Measurements from ENCODE around the gene DYNLT4.
"Not testable (repeated sequence)": the region's sequence is repeated elsewhere in the genome, so short reads cannot be mapped to it uniquely, and the experiment has no call there.

Gene DYNLT4

GRCh38 chr1:44786841-44787426, 20.2 kb downstream of the DYNLT4 start:
- DNase-seq, result no peak

DNA sequence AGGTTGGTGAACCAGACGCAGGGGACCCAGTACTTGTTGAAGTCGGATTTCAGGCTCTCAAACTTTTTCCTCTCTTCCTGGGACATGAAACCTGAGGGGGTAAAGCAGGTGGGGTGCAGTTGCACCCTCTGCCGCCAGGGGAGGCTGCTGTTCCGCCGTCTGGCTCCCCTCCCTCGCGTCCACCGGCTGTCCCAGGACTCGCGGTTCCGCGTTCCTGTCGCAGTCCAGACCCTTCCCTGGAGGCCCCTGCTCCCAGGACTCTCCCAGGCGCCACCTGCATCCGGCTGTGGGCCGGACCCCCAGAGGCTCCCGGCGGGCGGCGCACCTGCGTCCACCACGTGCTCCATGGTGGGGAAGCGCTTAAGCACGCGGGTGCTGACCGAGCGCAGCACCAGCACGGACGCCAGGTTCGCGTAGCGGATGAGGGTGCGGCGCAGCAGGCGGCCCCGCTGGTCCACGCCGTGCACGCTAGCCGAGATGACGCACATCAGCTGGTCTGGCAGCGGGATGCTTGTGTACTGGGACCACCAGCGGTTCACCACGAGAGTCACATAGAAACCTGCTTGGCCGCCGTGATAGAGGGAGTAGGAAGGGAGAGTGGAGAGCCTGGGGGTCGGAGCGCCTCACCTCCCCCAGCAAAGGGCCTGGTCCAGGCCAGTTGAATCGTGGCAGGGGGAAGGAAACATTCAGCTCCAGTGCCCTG, 20.9 kb downstream of the DYNLT4 start:
- peak; percentile 60 for DNase-seq

DNA sequence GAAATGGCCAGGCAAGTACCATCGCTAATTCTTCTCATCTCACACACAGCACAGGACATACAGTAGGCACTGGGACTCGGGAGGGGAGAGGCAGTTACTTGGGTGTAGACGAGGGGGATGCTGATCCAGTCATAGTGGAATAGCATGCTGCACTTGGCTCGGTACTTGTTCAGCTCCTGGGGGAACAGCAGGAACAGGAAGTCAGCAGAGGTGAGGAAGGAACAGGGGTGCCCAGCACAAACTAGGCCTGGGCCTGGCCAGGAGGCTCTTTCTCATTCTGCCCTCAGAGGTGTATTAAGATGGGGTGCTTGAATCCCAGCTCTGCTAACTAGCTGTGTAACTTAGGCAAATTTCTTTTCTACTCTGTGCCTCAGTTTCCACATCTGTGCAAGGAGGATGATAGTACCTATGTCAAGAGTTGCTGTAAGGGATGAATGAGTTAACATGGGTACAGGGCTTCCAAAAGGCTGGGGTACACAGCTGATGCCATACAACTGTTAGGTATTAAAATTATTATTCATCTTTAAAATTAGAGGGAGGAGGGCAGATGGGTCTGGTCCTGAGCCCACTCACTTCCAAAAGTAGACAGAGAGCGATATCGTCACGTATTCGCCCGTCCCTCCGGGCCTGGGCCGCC, 21.5 kb downstream of the DYNLT4 start:
- no peak for DNase-seq

DNA sequence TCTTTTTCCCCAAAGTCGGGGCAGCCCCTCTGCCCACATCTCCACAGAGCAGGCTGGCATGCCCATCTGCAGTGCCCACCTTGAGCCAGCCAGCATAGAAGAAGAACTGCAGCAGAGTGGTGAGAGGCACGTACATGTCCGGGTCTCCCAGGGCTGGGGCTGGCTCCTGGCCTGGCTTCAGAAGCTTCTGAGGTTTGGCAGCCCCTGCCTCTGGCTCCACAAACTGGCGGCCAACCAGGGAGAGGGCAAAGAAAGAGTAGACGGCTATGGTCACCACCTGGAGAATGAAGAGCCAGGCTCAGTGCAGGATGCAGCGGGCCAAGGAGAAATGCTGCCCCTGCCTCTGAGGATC, 22.1 kb downstream of the DYNLT4 start:
- no peak for DNase-seq

DNA sequence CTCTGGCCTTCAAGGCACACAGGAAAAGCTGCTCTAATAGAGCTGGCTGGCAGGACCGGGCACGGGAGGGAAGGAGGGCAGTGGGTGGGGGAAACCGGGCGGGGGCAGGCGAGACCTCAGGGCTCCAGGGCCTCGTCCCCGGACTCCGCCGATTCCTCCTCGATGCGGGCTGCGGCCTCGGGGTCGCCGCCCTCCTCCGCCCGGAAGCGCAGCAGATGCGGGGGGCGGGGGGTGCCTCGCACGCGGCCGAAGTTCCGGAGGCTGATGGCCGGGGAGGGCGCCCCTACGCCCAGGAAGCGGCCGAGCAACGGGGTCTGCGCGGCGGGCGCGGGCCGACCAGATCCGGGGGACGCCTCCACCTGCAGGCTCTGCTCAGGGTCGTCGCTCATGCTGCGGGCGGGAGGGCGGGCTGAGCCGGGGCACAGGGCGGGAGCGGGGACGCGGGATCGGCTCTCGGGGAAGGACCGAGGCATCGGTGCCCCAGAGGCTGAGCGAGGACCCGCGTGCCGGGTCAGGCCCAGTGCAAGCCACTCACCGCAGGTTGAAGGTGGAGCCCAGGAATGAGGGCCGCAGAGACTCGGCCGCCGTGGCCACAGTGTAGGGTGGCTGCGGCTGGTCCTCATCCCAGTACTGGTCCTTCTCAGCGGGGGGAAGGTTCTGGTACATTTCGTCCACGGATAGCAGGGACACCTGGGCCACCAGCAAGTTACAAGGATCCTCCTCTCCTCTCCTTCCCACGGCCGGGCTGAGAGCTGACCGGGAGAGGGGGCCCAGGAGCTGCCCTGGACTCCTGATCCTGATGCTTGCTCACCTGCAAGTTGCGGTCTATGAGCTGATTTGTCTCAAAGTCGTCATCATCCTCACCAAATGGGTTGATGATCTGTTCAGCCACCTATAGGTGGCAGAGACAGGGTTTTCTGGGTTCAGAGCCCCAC, 22.8 kb downstream of the DYNLT4 start:
- no peak for DNase-seq

- no peak for DNase-seq
These were observed 23.5 kb downstream of the DYNLT4 start for GRCh38 chr1:44783697-44784093.

- no peak for DNase-seq
These were observed 26.5 kb downstream of the DYNLT4 start for GRCh38 chr1:44780583-44781121.

- DNase-seq, result no peak
These were observed 28.2 kb downstream of the DYNLT4 start for GRCh38 chr1:44778705-44779576.

- DNase-seq, result peak; percentile 34
These were observed 29.0 kb downstream of the DYNLT4 start for GRCh38 chr1:44777969-44778635.

DNA sequence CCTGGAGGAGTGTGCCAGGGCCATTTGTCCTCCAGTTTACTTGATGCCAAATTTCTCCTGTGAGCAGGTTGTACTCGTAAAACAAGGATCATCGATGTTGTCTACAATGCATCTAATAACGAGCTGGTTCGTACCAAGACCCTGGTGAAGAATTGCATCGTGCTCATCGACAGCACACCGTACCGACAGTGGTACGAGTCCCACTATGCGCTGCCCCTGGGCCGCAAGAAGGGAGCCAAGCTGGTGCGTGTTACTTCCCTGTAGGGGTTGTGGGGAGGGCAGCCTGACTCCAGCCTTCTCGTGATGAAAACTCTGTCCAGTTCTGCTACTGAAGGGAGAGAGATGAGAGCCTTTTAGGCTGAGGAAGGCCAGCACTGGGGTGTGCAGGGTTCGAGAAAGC, 29.6 kb downstream of the DYNLT4 start:
- no peak for DNase-seq

GRCh38 chr1:44776730-44777068, 30.5 kb downstream of the DYNLT4 start:
- DNase-seq, result no peak

GRCh38 chr1:44775930-44776729, 31.0 kb downstream of the DYNLT4 start:
- DNase-seq, result peak; percentile 17

DNA sequence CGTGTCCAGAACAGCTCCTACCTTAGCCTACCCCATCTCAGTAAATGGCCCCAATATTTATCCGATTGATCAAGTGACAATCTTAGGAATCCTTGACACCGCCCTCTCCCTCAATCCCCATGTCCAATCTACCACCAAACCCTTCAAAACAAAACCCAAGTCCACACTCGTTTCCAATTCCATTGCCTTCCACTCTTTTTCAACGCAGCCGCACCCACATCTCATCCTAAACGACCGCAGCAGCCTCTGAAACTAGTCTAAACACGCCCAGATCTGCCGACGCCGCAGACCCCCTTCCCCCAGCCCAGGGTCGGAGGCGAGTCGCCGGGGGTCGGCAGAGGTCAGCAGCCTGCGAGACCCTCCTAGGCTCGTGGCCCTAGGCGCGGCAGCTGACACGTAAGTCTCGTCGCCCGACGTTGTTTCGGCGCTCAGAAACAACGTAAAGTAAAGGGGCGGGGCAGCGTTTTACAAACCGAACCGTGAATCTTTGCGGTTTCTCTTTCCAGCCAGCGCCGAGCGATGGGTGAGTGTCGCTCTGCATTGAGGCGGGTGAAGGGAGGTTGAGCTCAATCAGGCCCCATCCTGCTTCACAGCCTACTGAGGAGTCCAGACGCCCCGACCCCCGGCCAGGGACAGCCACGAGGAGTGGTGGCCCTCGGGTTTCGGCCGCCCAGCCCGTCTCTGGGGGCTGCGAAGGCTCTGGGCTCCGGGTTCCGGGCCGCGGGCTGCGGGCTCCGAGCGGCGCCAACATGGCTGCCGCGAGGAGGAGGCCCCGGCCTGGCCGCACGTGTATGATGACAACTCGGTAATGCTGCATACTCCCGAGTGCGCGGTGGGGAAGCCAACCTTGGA, 31.8 kb downstream of the DYNLT4 start, which contains the start of gene RPS8:
Gene RPS8 (plus strand): TSS at position 463 of the 852 bp plus-strand sequence. CDS start 57 bp downstream, at position 520.
- peak; percentile 97 for DNase-seq

DNA sequence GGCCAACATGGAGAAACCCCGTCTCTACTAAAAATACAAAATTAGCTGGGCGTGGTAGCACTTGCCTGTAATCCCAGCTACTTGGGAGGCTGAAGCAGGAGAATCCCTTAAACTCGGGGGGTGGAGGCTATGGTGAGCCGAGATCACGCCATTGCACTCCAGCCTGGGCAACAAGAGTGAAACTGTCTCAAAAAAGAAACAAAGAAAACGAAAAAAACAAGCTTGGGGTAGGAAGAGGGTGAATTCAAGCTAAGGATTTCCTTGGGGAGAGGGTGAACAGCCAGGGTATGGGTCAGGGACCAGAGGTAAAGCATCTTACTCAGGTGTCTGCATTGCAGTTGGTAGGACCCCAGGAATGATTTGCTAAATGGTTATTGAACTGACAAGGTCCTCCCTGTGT, 40.7 kb downstream of the DYNLT4 start:
- not testable (repeated sequence) for DNase-seq

DNA sequence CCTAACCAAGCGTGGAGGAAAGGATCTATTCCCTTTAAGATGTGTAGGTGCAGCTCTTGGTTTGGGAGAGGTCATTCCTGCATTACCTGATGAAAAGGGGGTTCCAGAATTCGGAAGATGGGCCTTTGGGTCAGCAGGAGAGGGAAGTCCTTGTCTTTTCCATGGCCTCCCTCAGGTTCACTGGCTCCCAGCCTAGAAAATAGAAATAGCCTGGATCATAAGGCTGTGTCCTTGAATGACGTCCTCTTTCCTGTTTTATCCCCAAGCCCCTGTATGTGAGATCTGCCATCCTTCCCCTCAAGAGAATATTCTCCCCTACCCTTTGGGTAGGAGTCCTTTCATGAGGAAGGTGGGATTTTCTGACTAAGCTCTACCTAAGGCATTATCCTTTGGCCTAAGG, 46.3 kb downstream of the DYNLT4 start:
- no peak for DNase-seq

DNA sequence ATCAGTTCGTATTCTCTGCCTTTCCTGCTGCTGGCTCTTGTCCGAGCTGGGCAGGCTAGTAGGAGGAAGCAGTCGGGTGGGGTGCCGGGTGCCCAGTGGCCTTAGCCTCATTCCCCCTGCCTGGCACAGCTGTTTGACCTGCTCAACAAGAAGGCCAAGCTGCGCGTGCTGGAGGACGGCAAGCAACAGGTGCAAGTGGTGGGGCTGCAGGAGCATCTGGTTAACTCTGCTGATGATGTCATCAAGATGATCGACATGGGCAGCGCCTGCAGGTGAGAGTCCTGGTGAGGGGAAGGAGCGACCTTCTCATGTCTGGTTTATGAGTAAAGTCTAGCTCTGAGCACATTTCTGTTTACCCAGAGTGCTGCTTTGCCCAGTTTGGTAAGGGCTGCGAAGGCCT, 48.1 kb downstream of the DYNLT4 start:
- no peak for DNase-seq

DNA sequence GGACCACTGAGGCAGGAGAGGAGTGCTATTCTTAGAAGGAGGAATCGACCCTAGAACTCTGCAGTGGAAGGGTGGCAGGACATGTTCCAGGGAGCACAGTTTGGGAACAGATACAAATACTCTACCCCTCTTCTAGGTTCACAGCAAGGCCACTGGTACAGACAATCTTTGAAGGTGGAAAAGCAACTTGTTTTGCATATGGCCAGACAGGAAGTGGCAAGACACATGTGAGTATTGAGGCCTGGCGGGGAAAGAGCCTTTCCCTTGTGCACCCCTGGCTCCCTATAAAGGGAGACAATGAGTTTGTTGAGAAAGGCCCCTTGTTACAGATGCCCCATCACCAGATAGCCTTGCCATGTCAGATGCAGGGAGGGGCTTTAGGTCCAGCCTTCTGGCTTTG, 49.7 kb downstream of the DYNLT4 start:
- DNase-seq, result no peak
